Activated CD4-positive, alpha-beta T cell treated with anti-CD3 and anti-CD28 coated beads, Interleukin-2, amount 10 ng/mL, durations not matched to agents 24 days and 14 days (primary cell): Measurements from ENCODE around the gene ADAMTS6. TPM values are rescaled to one million over a fixed set of nuclear protein-coding genes. Genes with fewer than 3 reads are reported as not detected.
A peak's percentile ranks its signal among the peaks of the same experiment; 100 is the strongest.

Experiments used
- DNase-seq: peaks from one replicate; pipeline ENCODE4 v3.0.0; 2022
- H3K27ac Mint-ChIP-seq: one replicate; pipeline ENCODE4 v1.8.0; 2022; ENCODE audit warnings: mild to moderate bottlenecking, mixed read lengths
- H3K27me3 Mint-ChIP-seq: one replicate; pipeline ENCODE4 v1.8.0; 2022; ENCODE audit warnings: mixed read lengths
- H3K36me3 Mint-ChIP-seq: one replicate; pipeline ENCODE4 v1.8.0; 2022; ENCODE audit warnings: low read depth, mild to moderate bottlenecking, mixed read lengths
- H3K4me1 Mint-ChIP-seq: one replicate; pipeline ENCODE4 v1.8.0; 2021; ENCODE audit warnings: mixed read lengths
- H3K4me3 Mint-ChIP-seq: one replicate; pipeline ENCODE4 v1.8.0; 2022; ENCODE audit warnings: mild to moderate bottlenecking, moderate library complexity, mixed read lengths
- H3K9me3 Mint-ChIP-seq: one replicate; pipeline ENCODE4 v1.8.0; 2021; ENCODE audit warnings: mixed read lengths
- intact Hi-C: fragments of 100-400 bp; cut with micrococcal nuclease; formaldehyde crosslinking; loops from one replicate; pipeline ENCODE4 v1.15.1; 2023
- total RNA-seq: library from RNA; stranded (reverse); gene quantifications from 2 replicates; pipeline ENCODE4 v1.2.3, GENCODE V29; 2022

The ADAMTS6 gene
- total RNA-seq, 1 donor from 2014 or later = 0.89 TPM

- DNase-seq = no peak
- no peak overlapping the region for H3K4me3 Mint-ChIP-seq
- H3K36me3 Mint-ChIP-seq = no peaks in the 10 kb centered on the region
- no peak overlapping the region for H3K27ac Mint-ChIP-seq
- intact Hi-C loops = no loop called here
- H3K4me1 Mint-ChIP-seq = no peaks in the 10 kb centered on the region
- H3K9me3 Mint-ChIP-seq = no peaks in the 10 kb centered on the region
- peaks cover 4% of the 10 kb centered on the region for H3K27me3 Mint-ChIP-seq
Observed at GRCh38 chr5:65209341-65209740, 272.4 kb downstream of the ADAMTS6 start.

- Mint-ChIP-seq H3K4me3 (no peak overlapping the region), H3K36me3 (no peaks in the 10 kb centered on the region), H3K9me3 (no peaks in the 10 kb centered on the region), H3K27me3 (peaks cover 2% of the 10 kb centered on the region), H3K27ac (no peak overlapping the region), H3K4me1 (no peaks in the 10 kb centered on the region)
- no peak for DNase-seq
- intact Hi-C loops = no loop called here
Observed at GRCh38 chr5:65204966-65205365, 276.8 kb downstream of the ADAMTS6 start.

- no peaks in the 10 kb centered on the region for H3K4me1 Mint-ChIP-seq
- intact Hi-C loops = no loop called here
- peaks cover 2% of the 10 kb centered on the region for H3K27me3 Mint-ChIP-seq
- H3K36me3 Mint-ChIP-seq = no peaks in the 10 kb centered on the region
- H3K27ac Mint-ChIP-seq = no peak overlapping the region
- no peaks in the 10 kb centered on the region for H3K9me3 Mint-ChIP-seq
- DNase-seq = no peak
- no peak overlapping the region for H3K4me3 Mint-ChIP-seq
Observed at GRCh38 chr5:65203746-65204145, 278.0 kb downstream of the ADAMTS6 start.

GRCh38 chr5:65199993-65200675 is 281.6 kb downstream of the ADAMTS6 start:
- H3K4me3 Mint-ChIP-seq = no peak overlapping the region
- no peak overlapping the region for H3K27ac Mint-ChIP-seq
- no peaks in the 10 kb centered on the region for H3K36me3 Mint-ChIP-seq
- DNase-seq = no peak
- no peaks in the 10 kb centered on the region for H3K4me1 Mint-ChIP-seq
- intact Hi-C loops = loop anchor here (10.0 kb wide), 1 partner anchor 95 kb away; no protein-coding TSS in a partner anchor
- H3K27me3 Mint-ChIP-seq = peaks cover 4% of the 10 kb centered on the region
- H3K9me3 Mint-ChIP-seq = no peaks in the 10 kb centered on the region

GRCh38 chr5:65198456-65199120 is 283.1 kb downstream of the ADAMTS6 start:
- Mint-ChIP-seq H3K4me3 (no peak overlapping the region), H3K27me3 (peaks cover 4% of the 10 kb centered on the region), H3K27ac (no peak overlapping the region), H3K9me3 (no peaks in the 10 kb centered on the region), H3K36me3 (no peaks in the 10 kb centered on the region), H3K4me1 (no peaks in the 10 kb centered on the region)
- no peak for DNase-seq
- intact Hi-C loops = loop anchor here (10.0 kb wide), 1 partner anchor 94 kb away; no protein-coding TSS in a partner anchor

GRCh38 chr5:65197531-65198455 is 283.9 kb downstream of the ADAMTS6 start:
- DNase-seq = no peak
- intact Hi-C loops = loop anchor here (10.0 kb wide), 1 partner anchor 93 kb away; no protein-coding TSS in a partner anchor
- H3K4me3 Mint-ChIP-seq = no peak overlapping the region
- no peaks in the 10 kb centered on the region for H3K4me1 Mint-ChIP-seq
- H3K9me3 Mint-ChIP-seq = no peaks in the 10 kb centered on the region
- no peaks in the 10 kb centered on the region for H3K36me3 Mint-ChIP-seq
- H3K27me3 Mint-ChIP-seq = peaks cover 4% of the 10 kb centered on the region
- H3K27ac Mint-ChIP-seq = no peak overlapping the region

- Mint-ChIP-seq H3K4me1 (peaks cover 8% of the 10 kb centered on the region), H3K4me3 (no peak overlapping the region), H3K36me3 (no peaks in the 10 kb centered on the region), H3K27me3 (peaks cover 4% of the 10 kb centered on the region), H3K9me3 (no peaks in the 10 kb centered on the region), H3K27ac (no peak overlapping the region)
- intact Hi-C loops = loop anchor here (10.0 kb wide), 1 partner anchor 90 kb away; no protein-coding TSS in a partner anchor
- no peak for DNase-seq
Observed at GRCh38 chr5:65194871-65195270, 286.8 kb downstream of the ADAMTS6 start.

GRCh38 chr5:65192331-65192730 is 289.4 kb downstream of the ADAMTS6 start:
- H3K4me1 Mint-ChIP-seq = peaks cover 8% of the 10 kb centered on the region
- H3K4me3 Mint-ChIP-seq = no peak overlapping the region
- H3K27ac Mint-ChIP-seq = no peak overlapping the region
- no peaks in the 10 kb centered on the region for H3K27me3 Mint-ChIP-seq
- no peak for DNase-seq
- no peaks in the 10 kb centered on the region for H3K9me3 Mint-ChIP-seq
- intact Hi-C loops = loop anchor here (10.0 kb wide), 1 partner anchor 88 kb away; no protein-coding TSS in a partner anchor
- H3K36me3 Mint-ChIP-seq = no peaks in the 10 kb centered on the region

- Mint-ChIP-seq H3K27me3 (no peaks in the 10 kb centered on the region), H3K4me1 (peaks cover 8% of the 10 kb centered on the region), H3K36me3 (no peaks in the 10 kb centered on the region), H3K27ac (no peak overlapping the region), H3K9me3 (no peaks in the 10 kb centered on the region), H3K4me3 (no peak overlapping the region)
- no peak for DNase-seq
- intact Hi-C loops = loop anchor here (2.0 to 10.0 kb wide), 3 partner anchors 87 to 291 kb away; no protein-coding TSS in a partner anchor
Observed at GRCh38 chr5:65191554-65192135, 290.1 kb downstream of the ADAMTS6 start.

- intact Hi-C loops = loop anchor here (1.0 to 10.0 kb wide), 4 partner anchors 18 to 292 kb away; no protein-coding TSS in a partner anchor
- no peaks in the 10 kb centered on the region for H3K36me3 Mint-ChIP-seq
- no peaks in the 10 kb centered on the region for H3K9me3 Mint-ChIP-seq
- DNase-seq = no peak
- H3K4me3 Mint-ChIP-seq = no peak overlapping the region
- peak overlapping the region; percentile 64 for H3K27ac Mint-ChIP-seq
- H3K27me3 Mint-ChIP-seq = no peaks in the 10 kb centered on the region
- peaks cover 8% of the 10 kb centered on the region for H3K4me1 Mint-ChIP-seq
Observed at GRCh38 chr5:65190328-65191053, 291.2 kb downstream of the ADAMTS6 start.

GRCh38 chr5:65186646-65187227 is 295.0 kb downstream of the ADAMTS6 start:
- intact Hi-C loops = no loop called here
- Mint-ChIP-seq H3K36me3 (no peaks in the 10 kb centered on the region), H3K4me1 (peaks cover 8% of the 10 kb centered on the region), H3K9me3 (no peaks in the 10 kb centered on the region), H3K27me3 (peaks cover 4% of the 10 kb centered on the region), H3K4me3 (no peak overlapping the region), H3K27ac (no peak overlapping the region)
- DNase-seq = no peak

GRCh38 chr5:65185468-65185867 is 296.3 kb downstream of the ADAMTS6 start:
- no peak for DNase-seq
- intact Hi-C loops = no loop called here

More at GRCh38 chr5:65185468-65185867, 296.3 kb downstream of the ADAMTS6 start:
- Mint-ChIP-seq H3K27ac (no peak overlapping the region), H3K36me3 (no peaks in the 10 kb centered on the region), H3K4me1 (peaks cover 2% of the 10 kb centered on the region), H3K9me3 (no peaks in the 10 kb centered on the region), H3K27me3 (peaks cover 4% of the 10 kb centered on the region), H3K4me3 (no peak overlapping the region)
